Naive thymus-derived CD4-positive, alpha-beta T cell (primary cell): ENCODE measurements around the gene ATP5IF1. TPM values are rescaled to one million over a fixed set of nuclear protein-coding genes. Genes with fewer than 3 reads are reported as not detected.

Experiments
- ATAC-seq: fragments of 150-1000 bp; cut with Tn5 transposase; 2 replicates; pipeline ENCODE4 v1.10.0; 2021; ENCODE audit warnings: mild to moderate bottlenecking, moderate library complexity
- CTCF ChIA-PET: fragments of 350-600 bp; sonication (Branson Sonifier 250); formaldehyde crosslinking; loops from one replicate; lab custom pipeline; 2021; ENCODE audit warnings: antibody characterized with exemption; lab: Charles Lee
- POLR2A ChIA-PET: fragments of 350-600 bp; sonication (Branson Sonifier 250); formaldehyde crosslinking; loops from one replicate; lab custom pipeline; 2021; ENCODE audit warnings: antibody characterized with exemption, inconsistent platforms; lab: Charles Lee
- DNase-seq, 9 donors: peaks; one replicate each; pipeline versions ENCODE4 v3.0.0 to v3.0.0-alpha.2; 2020 to 2022; ENCODE audit warnings: mixed read lengths in 1 of 9
- H3K27ac ChIP-seq: one replicate; pipeline ENCODE4 v1.7.0; 2013; ENCODE audit warnings: mild to moderate bottlenecking, low read depth, low read length, moderate library complexity
- H3K27me3 ChIP-seq, 2 donors: one replicate each; pipeline ENCODE4 v1.7.0; 2013; ENCODE audit warnings: low read length in 2 of 2, mild to moderate bottlenecking in 2 of 2, moderate library complexity in 2 of 2; ENCODE audit not compliant: control insufficient read depth in 2 of 2, insufficient read depth in 2 of 2
- H3K36me3 ChIP-seq, 3 experiments: 1 replicate in 2 of 3; 2 replicates in 1 of 3; pipeline ENCODE4 v1.7.0; 2013; ENCODE audit warnings: low read length in 3 of 3, mild to moderate bottlenecking in 3 of 3, moderate library complexity in 1 of 3; ENCODE audit not compliant: insufficient read depth in 3 of 3, control insufficient read depth in 2 of 3
- H3K4me1 ChIP-seq, 2 donors: one replicate each; pipeline ENCODE4 v1.7.0; 2013; ENCODE audit warnings: low read length in 2 of 2, mild to moderate bottlenecking in 2 of 2, moderate library complexity in 1 of 2; ENCODE audit not compliant: control insufficient read depth in 2 of 2, insufficient read depth in 2 of 2
- H3K4me3 ChIP-seq: 2 replicates; pipeline ENCODE4 v1.7.0; 2013; ENCODE audit warnings: mild to moderate bottlenecking, low read length
- H3K9me3 ChIP-seq, 3 experiments: 1 replicate in 2 of 3; 2 replicates in 1 of 3; pipeline ENCODE4 v1.7.0; 2013; ENCODE audit warnings: low read length in 3 of 3; ENCODE audit not compliant: control insufficient read depth in 2 of 3
- H3K27ac Mint-ChIP-seq, 9 donors: one replicate each; pipeline ENCODE4 v1.8.0; 2020 to 2022; ENCODE audit warnings: mixed read lengths in 9 of 9, mild to moderate bottlenecking in 8 of 9, moderate library complexity in 5 of 9, inconsistent platforms in 2 of 9
- H3K27me3 Mint-ChIP-seq, 5 donors: one replicate each; pipeline ENCODE4 v1.8.0; 2021 to 2022; ENCODE audit warnings: mixed read lengths in 5 of 5, mild to moderate bottlenecking in 1 of 5
- H3K36me3 Mint-ChIP-seq, 5 donors: one replicate each; pipeline ENCODE4 v1.8.0; 2020 to 2022; ENCODE audit warnings: mixed read lengths in 5 of 5, mild to moderate bottlenecking in 3 of 5, inconsistent platforms in 1 of 5
- H3K4me1 Mint-ChIP-seq, 7 donors: one replicate each; pipeline ENCODE4 v1.8.0; 2020 to 2022; ENCODE audit warnings: mixed read lengths in 7 of 7, mild to moderate bottlenecking in 3 of 7, inconsistent platforms in 1 of 7
- H3K4me3 Mint-ChIP-seq, 10 donors: one replicate each; pipeline ENCODE4 v1.8.0; 2020 to 2022; ENCODE audit warnings: mild to moderate bottlenecking in 10 of 10, mixed read lengths in 10 of 10, moderate library complexity in 6 of 10, inconsistent platforms in 2 of 10
- H3K9me3 Mint-ChIP-seq, 11 donors: one replicate each; pipeline ENCODE4 v1.8.0; 2020 to 2022; ENCODE audit warnings: mixed read lengths in 11 of 11, mild to moderate bottlenecking in 4 of 11, inconsistent platforms in 1 of 11, moderate library complexity in 1 of 11
- intact Hi-C, 2 donors: fragments of 100-400 bp; cut with micrococcal nuclease; formaldehyde crosslinking; loops; one replicate each; pipeline ENCODE4 v1.15.1; 2023
- polyA plus RNA-seq, 2 donors: library from polyadenylated mRNA; unstranded; fragments of 300-500 nt; fragmentation: Illumina TruSeq; gene quantifications; one replicate each; pipeline ENCODE4 v1.2.3, GENCODE V29; 2021
- total RNA-seq, 6 experiments: library from RNA in 5 of 6; stranded (reverse) in 5 of 6; gene quantifications; 1 replicate in 5 of 6; 2 replicates in 1 of 6; pipeline ENCODE4 v1.2.3 and lab custom pipeline; 2021 to 2026

The ATP5IF1 gene
- total and polyA plus RNA-seq, 7 experiments from 2014 or later: 68.2 to 640 (median 148) TPM

GRCh38 chr1:28241638-28242241, 5.8 kb downstream of the ATP5IF1 start:
- ATAC-seq (no peak), DNase-seq (no peak)
- peaks cover 0 to 5% (median 0%) of the 10 kb centered on the region in 3 experiments for H3K36me3 ChIP-seq
- Mint-ChIP-seq H3K36me3 (peaks cover 0 to 4% (median 0%) of the 10 kb centered on the region in 5 donors), H3K4me1 (peaks cover 17 to 41% (median 29%) of the 10 kb centered on the region in 7 donors), H3K4me3 (no peak overlapping the region), H3K27me3 (no peaks in the 10 kb centered on the region), H3K9me3 (no peaks in the 10 kb centered on the region), H3K27ac (peak overlapping the region in 3 of 9 donors; percentile 17 to 86 (median 21))
- CTCF ChIA-PET: no interaction called here
- peaks cover 48 to 49% of the 10 kb centered on the region in 2 donors for H3K4me1 ChIP-seq
- H3K27me3 ChIP-seq: no peaks in the 10 kb centered on the region
- no peak overlapping the region for H3K4me3 ChIP-seq
- H3K27ac ChIP-seq: no peak overlapping the region
- H3K9me3 ChIP-seq: no peaks in the 10 kb centered on the region
- POLR2A ChIA-PET: interaction anchor here (0.7 to 8.4 kb wide), 2 partner anchors 10 to 516 kb away, joined by 3 to 184 read pairs; partner anchors contain the start of genes ATP5IF1 and DNAJC8
- intact Hi-C loops: loop anchor here in 1 of 2 donors (10.0 kb wide), 1 partner anchor 643 kb away; no protein-coding TSS in a partner anchor

GRCh38 chr1:28243685-28244311, 7.9 kb downstream of the ATP5IF1 start:
- ATAC-seq: no peak

GRCh38 chr1:28244549-28245251, 8.8 kb downstream of the ATP5IF1 start:
- H3K9me3 ChIP-seq: no peaks in the 10 kb centered on the region
- no peak for DNase-seq
- Mint-ChIP-seq H3K27ac (peak overlapping the region; percentile 86 to 99 (median 95)), H3K9me3 (no peaks in the 10 kb centered on the region), H3K4me3 (peak overlapping the region; percentile 40 to 86 (median 80)), H3K4me1 (peaks cover 39 to 65% (median 55%) of the 10 kb centered on the region in 7 donors), H3K27me3 (no peaks in the 10 kb centered on the region), H3K36me3 (peaks cover 0 to 4% (median 0%) of the 10 kb centered on the region in 5 donors)
- no peaks in the 10 kb centered on the region for H3K36me3 ChIP-seq
- ATAC-seq: no peak
- peak overlapping the region; percentile 31 for H3K4me3 ChIP-seq
- POLR2A ChIA-PET: interaction anchor here (0.7 to 8.4 kb wide), 7 partner anchors 11 to 1812 kb away, joined by 3 to 184 read pairs (median 5); partner anchors contain the start of genes ATP5IF1, DHDDS, DNAJC8 and MED18
- H3K27ac ChIP-seq: peak overlapping the region; percentile 95
- H3K4me1 ChIP-seq: peaks cover 55 to 59% of the 10 kb centered on the region in 2 donors
- no peaks in the 10 kb centered on the region for H3K27me3 ChIP-seq
- intact Hi-C loops: loop anchor here (1.0 to 10.0 kb wide), 9 partner anchors 8 to 938 kb away; partner anchors contain the start of genes SRSF4 (in 2 of the 2), YTHDF2 (in 2 of the 2), ATP5IF1 (in 1 of the 2) and FAM76A (in 1 of the 2)
- CTCF ChIA-PET: interaction anchor here (0.9 kb wide), 1 partner anchor 9 kb away, joined by 3 read pairs; no protein-coding TSS in a partner anchor

More at GRCh38 chr1:28243685-28244311, 7.9 kb downstream of the ATP5IF1 start:
- CTCF ChIA-PET: interaction anchor here (0.7 to 0.9 kb wide), 3 partner anchors 10 to 648 kb away, joined by 3 to 4 read pairs (median 3); no protein-coding TSS in a partner anchor
- Mint-ChIP-seq H3K4me1 (peaks cover 32 to 57% (median 47%) of the 10 kb centered on the region in 7 donors), H3K36me3 (peaks cover 0 to 4% (median 0%) of the 10 kb centered on the region in 5 donors), H3K27ac (peak overlapping the region; percentile 86 to 99 (median 95)), H3K27me3 (no peaks in the 10 kb centered on the region), H3K9me3 (no peaks in the 10 kb centered on the region), H3K4me3 (peak overlapping the region; percentile 43 to 86 (median 80))
- Histone ChIP-seq H3K27ac (peak overlapping the region; percentile 95), H3K4me3 (peak overlapping the region; percentile 34), H3K27me3 (no peaks in the 10 kb centered on the region), H3K36me3 (no peaks in the 10 kb centered on the region), H3K9me3 (no peaks in the 10 kb centered on the region), H3K4me1 (peaks cover 50 to 52% of the 10 kb centered on the region in 2 donors)
- intact Hi-C loops: loop anchor here (1.0 to 10.0 kb wide), 3 partner anchors 7 to 641 kb away; partner anchors contain the start of genes ATP5IF1 (in 1 of the 2) and SESN2 (in 1 of the 2)
- POLR2A ChIA-PET: interaction anchor here (0.7 to 8.4 kb wide), 8 partner anchors 12 to 1812 kb away, joined by 3 to 184 read pairs (median 6); partner anchors contain the start of genes ATP5IF1, DHDDS, DNAJC8 and MED18
- peak in 6 of 9 donors; percentile 34 to 55 (median 46) for DNase-seq

- H3K9me3 Mint-ChIP-seq: no peaks in the 10 kb centered on the region
- peak; percentile 61 for ATAC-seq
Observed at GRCh38 chr1:28246427-28246832, 10.5 kb downstream of the ATP5IF1 start.

GRCh38 chr1:28247612-28248272, 11.8 kb downstream of the ATP5IF1 start:
- Histone ChIP-seq H3K27me3 (no peaks in the 10 kb centered on the region), H3K36me3 (no peaks in the 10 kb centered on the region), H3K9me3 (no peaks in the 10 kb centered on the region), H3K4me1 (peaks cover 53 to 59% of the 10 kb centered on the region in 2 donors), H3K4me3 (peak overlapping the region; percentile 75), H3K27ac (peak overlapping the region; percentile 95)
- POLR2A ChIA-PET: interaction anchor here (0.5 to 8.4 kb wide), 13 partner anchors 9 to 489 kb away, joined by 3 to 184 read pairs (median 7); partner anchors contain the start of genes ATP5IF1, DNAJC8, GMEB1 and MED18
- H3K4me3 Mint-ChIP-seq: peak overlapping the region; percentile 80 to 99 (median 90)
- H3K9me3 Mint-ChIP-seq: no peaks in the 10 kb centered on the region
- ATAC-seq (no peak), DNase-seq (peak in 2 of 9 donors; percentile 19 to 36)
- H3K36me3 Mint-ChIP-seq: peaks cover 0 to 4% (median 0%) of the 10 kb centered on the region in 5 donors
- CTCF ChIA-PET: interaction anchor here (0.5 to 3.1 kb wide), 18 partner anchors 10 to 794 kb away, joined by 3 to 18 read pairs (median 4); partner anchors contain the start of genes ATP5IF1, MED18, RCC1 and SESN2
- H3K27ac Mint-ChIP-seq: peak overlapping the region; percentile 90 to 100 (median 94)
- no peaks in the 10 kb centered on the region for H3K27me3 Mint-ChIP-seq
- intact Hi-C loops: loop anchor here (1.0 to 10.0 kb wide), 24 partner anchors 12 to 935 kb away; partner anchors contain the start of genes PHACTR4 (in 2 of the 2), SESN2 (in 2 of the 2), SRSF4 (in 2 of the 2) and TRNAU1AP (in 2 of the 2)
- H3K4me1 Mint-ChIP-seq: peaks cover 42 to 59% (median 55%) of the 10 kb centered on the region in 7 donors

More at GRCh38 chr1:28246427-28246832, 10.5 kb downstream of the ATP5IF1 start:
- Histone ChIP-seq H3K4me3 (peak overlapping the region; percentile 75), H3K27ac (peak overlapping the region; percentile 95), H3K27me3 (no peaks in the 10 kb centered on the region), H3K4me1 (peaks cover 59% of the 10 kb centered on the region in 2 donors), H3K36me3 (no peaks in the 10 kb centered on the region), H3K9me3 (no peaks in the 10 kb centered on the region)
- CTCF ChIA-PET: interaction anchor here (0.6 to 1.8 kb wide), 6 partner anchors 9 to 90 kb away, joined by 3 to 6 read pairs (median 4); partner anchors contain the start of genes MED18 and SESN2
- H3K4me3 Mint-ChIP-seq: peak overlapping the region; percentile 80 to 99 (median 90)
- H3K36me3 Mint-ChIP-seq: peaks cover 0 to 4% (median 0%) of the 10 kb centered on the region in 5 donors
- peak overlapping the region; percentile 90 to 100 (median 94) for H3K27ac Mint-ChIP-seq
- no peaks in the 10 kb centered on the region for H3K27me3 Mint-ChIP-seq
- peak in 7 of 9 donors; percentile 75 to 92 (median 88) for DNase-seq
- intact Hi-C loops: loop anchor here (1.0 to 10.0 kb wide), 14 partner anchors 10 to 936 kb away; partner anchors contain the start of genes SRSF4 (in 2 of the 2), YTHDF2 (in 2 of the 2), ATP5IF1 (in 1 of the 2) and DNAJC8 (in 1 of the 2)
- POLR2A ChIA-PET: interaction anchor here (0.6 to 8.4 kb wide), 12 partner anchors 10 to 490 kb away, joined by 3 to 184 read pairs (median 4); partner anchors contain the start of genes ATP5IF1, DNAJC8, MED18 and SESN2
- H3K4me1 Mint-ChIP-seq: peaks cover 43 to 65% (median 56%) of the 10 kb centered on the region in 7 donors
